GM21723 (cell line): ENCODE measurements around the gene PDE6D.

Source experiments
- ATAC-seq: cut with Tn5 transposase; IDR thresholded peaks from one replicate; pipeline ENCODE4 v1.9.1; 2021; ENCODE audit warnings: mild to moderate bottlenecking, moderate library complexity; ENCODE audit not compliant: unreplicated experiment

PDE6D gene

DNA sequence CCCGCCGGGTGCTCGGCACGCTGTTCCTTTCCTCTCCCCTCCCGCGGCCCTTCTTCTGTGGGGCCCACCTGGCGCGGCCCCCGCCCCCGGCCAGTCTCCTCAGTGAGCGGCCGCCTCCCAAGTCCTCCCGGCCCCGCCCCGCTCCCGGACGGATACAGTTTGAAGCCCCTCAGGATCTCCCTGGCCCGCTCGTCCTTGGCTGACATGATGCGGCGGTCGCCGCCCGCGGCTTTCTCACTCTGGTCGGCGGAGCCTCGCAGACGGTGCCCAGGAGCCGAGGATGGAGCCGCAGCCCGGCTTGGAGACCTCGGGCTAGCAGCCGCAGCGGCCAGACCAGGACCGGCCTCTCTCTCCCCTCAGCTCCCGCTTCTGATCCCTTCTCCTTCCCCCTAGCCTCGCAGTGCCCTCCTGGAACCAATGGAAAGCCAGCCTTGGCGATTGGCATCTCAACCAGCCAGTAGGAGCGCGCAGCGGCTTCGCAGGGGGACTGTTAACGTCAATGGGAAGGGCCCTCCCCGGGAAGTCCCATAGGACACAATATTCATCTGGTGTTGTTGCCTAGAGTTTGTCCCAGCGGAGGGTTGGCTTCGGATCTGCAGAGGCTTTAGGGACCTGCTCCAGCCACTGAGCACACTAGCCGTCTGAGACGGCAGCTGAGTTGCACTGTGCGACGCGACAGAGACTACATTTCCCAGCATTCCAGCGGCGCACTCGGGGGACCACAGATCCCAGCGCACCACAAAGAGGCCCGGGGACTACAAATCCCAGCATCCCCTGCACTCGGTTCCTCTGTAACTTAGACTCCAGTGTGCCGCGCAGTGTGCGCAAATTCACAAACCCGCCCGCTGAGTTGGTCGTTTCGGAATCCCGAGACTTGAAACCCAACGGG, at the start of gene PDE6D:
PDE6D (minus strand) TSS at position 374 of the 889 bp plus-strand sequence; CDS start at position 206, 168 bp downstream.
- ATAC-seq, result peak; percentile 87

DNA sequence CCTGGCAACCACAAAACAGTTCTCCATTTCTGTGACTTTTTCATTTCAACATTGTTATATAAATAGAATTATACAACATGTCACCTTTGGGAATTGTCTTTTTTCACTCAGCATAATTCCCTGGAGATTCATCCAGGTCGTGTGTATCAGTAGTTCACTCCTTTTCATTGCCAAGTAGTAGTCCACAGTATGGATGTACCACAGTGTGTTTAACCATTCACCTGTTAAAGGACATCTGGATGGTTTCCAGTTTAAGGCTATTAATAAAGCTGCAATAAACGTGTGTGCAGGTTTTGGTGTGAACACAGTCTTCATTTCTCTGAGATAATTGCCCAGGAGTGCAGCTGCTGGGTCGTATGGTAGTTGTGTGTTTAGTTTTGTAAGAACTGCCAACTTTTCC, 40.8 kb upstream of the PDE6D start:
- no peak for ATAC-seq

DNA sequence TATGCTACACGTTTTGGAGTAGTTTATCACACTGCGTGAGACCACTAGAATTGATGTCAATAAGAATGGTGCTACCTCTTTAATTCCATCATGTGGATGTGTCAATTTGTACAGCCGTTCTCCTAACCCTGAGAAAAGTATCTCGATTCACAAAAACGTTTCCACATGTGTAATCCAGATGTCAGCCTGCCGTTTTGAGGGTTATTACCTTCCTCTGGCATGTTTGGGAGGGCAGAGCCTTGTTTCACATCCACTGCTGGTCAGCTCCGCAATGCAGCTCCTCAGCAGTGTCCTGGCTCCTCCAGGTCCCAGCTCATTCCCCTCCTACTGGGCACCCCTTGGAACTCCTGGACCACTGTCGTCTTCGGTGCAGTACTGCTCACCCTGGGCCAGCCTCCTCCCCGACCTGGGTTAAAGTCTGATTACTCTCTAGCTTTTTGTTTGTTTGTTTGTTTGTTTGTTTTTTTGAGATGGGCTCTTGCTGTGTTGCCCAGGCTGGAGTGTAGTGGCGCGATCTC, 39.8 kb upstream of the PDE6D start:
- ATAC-seq, result no peak

DNA sequence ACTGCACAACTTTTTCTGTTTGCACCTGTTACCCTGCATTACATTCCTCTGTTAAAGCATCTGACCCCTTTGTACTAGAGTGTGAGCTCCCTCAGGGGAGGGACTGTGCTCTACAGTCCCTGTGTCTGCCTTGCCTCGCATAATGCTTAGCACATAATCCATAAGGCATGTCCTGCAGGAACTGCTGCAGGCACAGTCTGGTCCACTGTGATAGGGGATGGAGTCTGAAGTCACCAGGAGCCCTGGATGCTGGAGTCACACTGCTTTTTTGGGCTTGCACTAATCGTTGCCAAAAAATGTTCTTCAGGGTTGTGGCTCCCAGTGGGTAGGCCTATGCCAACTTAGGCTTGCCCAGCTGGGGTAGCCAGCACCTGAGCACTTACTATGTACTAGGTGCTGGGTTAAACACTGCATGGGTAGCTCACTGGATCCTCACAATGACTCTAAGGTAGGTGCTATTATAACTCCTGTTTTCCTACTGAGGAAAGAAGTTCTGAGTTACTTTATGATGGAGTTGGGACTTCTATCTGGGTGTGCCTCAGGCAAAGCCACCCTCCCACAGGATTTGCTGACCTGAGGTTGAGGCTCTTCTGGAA, 38.5 kb upstream of the PDE6D start:
- no peak for ATAC-seq

DNA sequence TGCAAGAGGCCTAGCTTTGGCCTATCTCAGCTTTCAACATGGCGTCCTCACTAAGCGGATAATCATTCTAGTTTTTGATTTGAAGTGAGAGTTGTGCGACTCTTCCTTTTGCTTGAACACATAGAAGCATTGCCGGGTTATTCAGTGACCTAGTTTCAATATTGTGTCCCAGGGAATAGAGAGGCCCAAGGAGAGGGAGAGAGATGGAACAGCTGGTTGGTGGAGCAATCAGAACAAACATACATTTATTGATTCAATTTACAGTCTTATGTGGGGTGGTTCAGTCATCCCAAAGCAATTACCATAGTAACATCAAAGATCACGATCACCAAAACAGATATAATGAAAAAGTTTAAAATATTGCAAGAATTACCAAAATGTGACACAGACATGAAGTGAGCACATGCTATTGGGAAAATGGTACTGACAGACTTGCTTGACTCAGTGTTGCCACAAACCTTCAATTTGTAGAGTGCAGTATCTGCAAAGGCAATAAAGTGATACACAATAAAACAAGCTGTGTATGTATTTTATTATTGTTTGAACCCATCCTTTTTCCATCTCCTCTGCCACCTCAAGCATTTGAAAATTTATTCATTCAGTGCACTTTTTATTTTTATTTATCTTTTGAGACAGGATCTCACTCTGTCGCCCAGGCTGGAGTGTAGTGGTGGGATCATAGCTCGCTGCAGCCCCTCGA, 35.4 kb upstream of the PDE6D start:
- no peak for ATAC-seq

DNA sequence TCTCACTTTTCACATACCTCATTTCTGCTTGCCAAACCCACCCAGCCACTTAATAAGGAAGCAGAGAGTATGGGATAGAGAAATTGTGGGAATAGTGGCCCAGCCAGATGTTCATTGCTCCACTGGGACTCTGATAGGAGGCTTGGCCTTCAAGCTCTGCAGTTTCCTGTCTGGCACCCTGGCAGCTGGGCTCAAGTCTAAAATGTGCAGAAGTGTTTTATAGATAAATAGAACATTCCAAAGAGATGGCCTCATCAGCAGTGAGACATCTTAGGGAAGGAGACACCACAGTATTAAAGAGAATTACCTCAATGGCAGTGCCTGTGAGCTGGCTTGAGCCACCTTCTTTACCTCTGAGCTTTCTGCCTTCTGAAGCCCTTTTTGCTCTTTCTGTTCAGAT, 29.8 kb upstream of the PDE6D start:
- ATAC-seq, result no peak

DNA sequence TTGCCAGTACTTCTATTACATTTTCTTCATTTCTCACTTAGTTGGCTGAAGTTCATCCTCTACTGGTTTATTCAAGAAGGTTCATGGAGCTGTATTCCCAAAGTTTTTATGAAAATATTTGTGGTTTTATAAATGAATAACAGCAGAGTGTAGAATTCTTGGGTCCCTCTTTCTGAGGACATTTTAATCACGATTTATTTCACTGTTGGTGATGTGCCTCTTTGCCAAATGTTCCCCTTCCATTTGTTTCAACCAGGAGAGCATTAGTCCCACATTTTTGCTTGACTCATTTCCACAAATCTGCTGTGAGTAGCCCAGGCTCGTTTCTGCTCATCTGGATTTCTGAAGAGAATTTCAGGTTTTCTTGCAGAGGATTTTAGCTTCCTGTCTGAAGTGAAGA, 25.9 kb upstream of the PDE6D start:
- no peak for ATAC-seq

DNA sequence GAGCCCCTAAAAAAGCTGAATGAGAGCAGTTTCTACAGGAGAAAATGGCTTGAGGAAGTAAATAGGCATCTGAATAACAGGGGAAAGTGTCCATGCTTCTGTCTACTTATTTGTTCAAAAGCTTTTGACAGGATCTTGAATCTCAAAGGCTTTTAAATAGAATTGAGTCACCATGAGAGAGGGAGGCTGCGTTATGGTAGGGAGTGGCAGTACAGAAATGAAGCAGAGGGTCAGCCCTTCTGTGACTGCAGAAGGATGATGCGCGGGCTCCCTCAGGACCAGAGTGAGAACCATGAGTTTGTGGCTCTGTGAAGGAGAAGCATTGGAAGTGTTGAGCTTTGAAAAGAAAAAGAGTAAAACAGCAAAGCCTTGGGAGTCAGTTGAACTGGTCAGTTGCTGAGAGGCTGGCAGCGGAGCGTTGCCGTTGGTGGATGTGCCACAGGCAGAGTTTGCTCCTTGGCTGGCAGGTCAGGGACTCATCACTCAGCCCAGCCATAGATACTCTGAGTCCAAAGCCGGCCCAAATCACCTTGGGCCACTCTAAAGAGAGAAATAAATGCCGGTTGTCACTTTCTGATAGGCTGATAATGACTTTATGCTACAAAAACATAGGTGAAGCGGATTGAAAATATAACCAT, 22.5 kb upstream of the PDE6D start:
- no peak for ATAC-seq

DNA sequence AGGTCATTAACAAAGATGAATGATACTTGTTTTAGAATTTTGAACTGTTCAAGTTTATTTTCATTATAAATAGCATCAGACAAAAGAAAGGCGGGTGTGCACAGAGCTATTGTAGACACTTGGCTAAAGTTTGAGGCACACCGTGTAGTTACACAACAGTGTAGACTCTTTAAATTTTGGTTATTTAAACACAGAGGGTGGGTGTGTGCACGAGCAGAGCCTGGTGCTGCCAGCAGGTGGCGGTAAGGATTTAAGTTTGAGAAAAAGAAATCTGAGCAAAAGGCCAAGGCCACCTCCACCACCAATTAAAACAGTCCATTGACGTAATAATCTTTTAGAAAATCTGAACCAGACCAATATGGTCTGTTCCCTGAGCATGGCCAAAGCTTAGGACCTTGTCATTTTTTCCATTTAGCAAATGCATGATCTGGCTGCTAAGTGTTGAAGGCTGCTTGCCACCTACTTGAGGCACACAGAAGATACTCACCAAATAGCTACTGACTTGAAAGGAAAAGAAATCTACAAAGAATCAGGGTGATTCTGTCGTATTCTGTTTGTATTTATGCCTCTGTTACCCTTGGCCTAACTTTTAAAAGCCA, 19.5 kb upstream of the PDE6D start:
- ATAC-seq, result no peak

DNA sequence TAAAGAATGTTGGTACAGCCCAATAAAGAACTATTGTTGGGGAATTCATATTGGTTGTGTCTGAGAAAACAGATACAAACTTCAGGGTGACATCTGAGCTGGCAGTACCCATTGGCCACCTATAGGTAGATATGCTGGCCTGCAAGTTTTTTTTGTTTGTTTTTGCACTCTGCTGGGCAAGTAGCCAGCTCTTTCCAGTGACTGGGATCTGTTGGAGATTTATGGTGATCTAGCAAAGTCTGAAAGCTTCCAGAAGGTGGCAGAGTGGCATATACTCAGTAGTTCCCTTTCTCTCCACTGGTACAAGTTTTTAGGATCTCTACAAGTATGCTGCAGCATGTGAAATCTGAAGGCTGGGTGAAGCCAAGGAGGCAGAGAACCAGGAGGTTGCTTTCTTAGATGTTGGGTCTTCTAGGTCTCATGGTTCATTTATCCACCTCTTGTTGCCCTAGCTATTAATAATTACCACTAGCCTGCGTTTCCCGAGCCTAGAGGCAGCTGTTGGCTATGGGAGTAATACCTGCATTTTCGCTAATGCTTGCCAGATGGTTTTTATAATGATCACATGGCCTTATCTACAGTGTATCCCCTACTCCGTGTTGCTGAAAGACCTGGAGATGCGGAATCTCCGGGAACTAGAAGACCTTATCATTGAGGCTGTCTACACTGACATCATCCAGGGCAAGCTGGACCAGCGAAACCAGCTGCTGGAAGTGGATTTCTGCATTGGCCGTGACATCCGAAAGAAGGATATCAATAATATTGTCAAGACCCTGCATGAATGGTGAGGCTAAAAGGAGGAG, 14.6 kb upstream of the PDE6D start:
- no peak for ATAC-seq

DNA sequence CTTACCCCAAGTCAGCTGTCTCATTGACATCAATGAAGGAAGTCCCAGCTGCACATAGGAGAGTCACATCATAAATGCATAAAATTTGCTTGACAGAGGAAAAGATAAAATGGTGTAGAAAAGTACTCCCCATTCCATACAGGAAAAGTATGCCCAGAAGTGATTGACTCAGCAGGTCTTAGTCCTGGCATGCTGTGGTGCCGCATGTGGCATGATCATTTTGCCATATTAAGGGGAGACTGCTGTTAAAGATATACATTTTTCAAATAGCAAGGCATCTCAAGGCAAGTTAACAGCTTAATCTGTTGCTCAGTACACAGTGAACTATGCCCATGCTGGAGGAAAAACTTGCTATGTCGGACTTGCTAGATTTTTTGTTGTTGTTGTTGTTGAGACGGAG, 13.3 kb upstream of the PDE6D start:
- ATAC-seq, result no peak

DNA sequence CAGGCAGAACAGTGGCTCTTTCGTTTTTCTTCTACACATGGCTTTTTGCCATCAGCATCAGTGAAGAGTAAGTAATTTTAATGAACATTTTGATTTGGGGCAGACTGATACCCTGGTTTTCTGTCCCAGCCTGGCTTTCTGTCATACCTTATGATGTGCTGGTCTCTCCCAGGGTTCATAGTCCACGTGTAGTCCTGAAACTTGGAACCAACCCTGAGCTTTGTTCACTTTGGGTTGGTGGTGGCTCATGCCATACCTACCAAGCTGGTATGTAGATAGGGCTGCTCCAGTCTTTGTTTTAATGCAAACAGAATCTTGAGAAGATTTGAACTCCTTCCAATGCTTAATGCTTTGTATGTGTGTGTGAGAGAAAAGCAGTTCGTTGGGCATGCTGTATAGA, 10.0 kb upstream of the PDE6D start:
- no peak for ATAC-seq

DNA sequence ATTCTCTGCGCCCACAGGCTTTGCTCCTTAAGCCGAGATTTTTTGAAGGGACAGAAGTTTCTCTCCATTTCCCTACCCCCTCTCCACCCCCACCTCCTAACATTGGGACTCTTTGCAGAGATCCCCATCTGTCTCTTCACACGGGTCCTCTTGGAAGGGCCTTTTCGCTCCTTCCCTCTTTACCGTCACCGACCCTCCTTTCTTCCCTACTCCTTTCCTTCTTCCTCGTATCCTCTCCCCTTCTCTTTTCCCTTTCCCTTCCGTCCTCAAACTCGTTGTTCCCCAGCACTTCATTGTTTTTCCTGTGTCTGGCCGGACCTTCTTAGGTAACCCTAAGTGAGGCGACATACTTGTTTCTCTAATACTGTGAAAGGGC, 5.8 kb upstream of the PDE6D start:
- ATAC-seq, result no peak

DNA sequence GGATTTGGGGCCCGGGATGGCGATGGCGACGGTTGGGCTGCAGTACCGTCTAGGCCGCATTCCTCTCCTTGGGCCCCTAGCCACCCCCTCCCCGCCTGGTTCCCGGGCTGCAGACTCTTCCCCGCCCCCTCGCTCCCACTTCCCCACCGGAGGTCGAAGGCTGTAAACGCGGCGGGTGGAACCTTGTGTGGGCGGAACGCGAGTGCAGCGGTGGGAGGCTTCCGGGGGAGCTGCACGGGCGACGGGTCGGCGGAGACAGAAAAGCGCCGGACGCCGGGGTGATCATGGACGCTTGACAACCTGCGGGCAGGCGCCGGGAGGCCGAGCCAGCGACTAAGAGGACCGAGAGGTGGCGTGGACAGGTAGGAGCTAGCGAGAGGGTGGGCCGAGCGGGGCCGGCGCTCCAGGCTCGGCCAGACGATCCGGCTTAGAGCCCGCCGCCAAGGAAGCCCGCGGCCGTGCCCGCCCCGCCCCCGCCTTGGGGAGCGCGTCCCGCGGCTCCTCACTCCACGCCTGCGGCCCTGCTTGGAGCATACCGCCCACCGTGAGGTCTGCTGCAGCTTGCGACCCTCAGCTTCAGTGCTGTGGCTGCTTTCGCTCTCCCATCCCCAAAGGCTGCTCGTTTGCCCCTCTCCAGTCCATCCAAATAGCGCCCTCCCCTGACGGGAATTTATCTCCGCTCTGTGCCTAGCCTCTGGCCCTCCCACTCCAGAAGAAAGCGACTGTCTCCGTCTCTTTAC, 5.3 kb upstream of the PDE6D start, which contains the start of gene COPS7B:
COPS7B (plus strand) TSS at position 269 of the 740 bp plus-strand sequence. CDS start 2,126 bp downstream, outside the sequence.
- ATAC-seq, result peak; percentile 64

DNA sequence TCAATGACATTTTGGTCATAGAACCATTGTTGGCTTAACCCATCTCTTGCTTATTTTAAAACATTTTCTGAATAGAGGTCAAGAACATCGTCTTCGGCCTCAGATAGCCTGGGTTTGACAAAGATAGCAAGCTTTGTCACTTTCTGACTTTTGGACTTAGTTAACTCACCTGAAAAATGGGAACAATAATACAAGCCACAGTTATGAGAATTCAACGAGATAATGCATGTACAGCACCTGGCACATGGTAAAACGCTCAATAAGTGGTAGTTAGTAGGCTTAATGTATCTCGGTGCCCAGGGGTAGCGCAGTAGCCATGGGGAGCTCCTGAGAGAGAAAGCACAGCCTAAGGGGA, 4.7 kb upstream of the PDE6D start:
- ATAC-seq, result peak; percentile 10

DNA sequence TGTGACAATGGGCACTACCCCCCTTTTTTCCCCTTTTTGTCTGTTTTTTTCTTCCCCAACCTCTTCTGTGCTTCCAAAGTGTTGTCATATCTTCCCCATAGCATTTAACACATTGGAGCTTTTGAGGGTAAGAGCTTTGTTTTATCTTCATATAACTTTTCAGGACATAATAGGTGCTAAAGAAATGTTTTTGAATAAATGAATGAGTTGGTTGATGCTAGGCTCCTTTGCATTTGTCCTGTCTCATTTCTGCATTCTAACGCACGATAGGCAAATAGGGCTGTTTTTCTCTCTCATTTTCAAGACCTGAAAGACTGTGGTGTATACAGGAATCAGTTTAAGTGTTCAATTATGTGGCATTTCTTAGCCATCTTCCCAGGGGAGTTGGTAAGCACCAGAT, 4.3 kb upstream of the PDE6D start:
- no peak for ATAC-seq

DNA sequence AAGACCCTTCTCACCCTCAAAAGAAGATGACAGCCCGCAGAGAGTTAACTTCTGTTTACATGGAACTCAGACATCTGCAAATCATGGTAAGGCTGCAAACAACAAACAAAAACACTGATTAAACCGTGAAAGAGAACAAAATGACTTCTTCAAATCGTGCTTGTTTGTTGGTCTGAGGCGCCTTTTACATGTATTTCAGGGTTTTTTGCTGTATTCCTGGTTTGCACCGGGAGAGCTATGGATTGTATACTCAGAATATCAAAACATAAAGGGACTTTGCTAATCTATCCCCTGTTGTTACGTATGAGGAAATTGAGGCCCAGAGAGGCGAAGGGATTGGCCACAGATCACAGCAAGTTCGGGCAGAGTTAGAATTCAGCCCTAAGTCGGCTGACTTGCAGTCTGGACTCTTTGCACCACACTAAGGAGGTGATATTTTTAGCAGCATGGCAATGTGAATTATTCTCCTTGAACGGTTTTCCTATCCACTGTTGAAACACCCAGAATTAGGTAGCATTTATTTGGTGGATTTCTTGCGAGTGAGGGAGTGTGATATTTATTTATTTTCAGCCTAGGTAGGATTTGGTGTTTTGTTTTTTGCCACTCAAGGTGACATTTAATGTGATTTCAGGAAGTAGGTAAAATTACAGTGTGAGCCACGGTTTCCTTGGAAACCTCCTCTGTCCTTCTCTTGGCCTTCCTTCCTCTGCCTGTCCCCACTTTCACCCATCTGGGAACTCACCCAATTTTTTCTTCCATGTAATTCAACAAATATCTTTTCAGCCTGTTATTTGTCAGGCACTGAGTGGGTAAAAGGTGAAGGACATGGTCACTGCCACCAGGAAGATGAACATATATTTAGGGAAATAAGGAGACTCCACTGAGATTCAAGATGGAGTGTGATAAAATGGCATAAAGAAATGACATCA, 980 bp upstream of the PDE6D start:
- ATAC-seq, result no peak
